Rectal smooth muscle tissue (tissue), 1 donor: ENCODE measurements around the gene CS.
A peak's percentile ranks its signal among the peaks of the same experiment; 100 is the strongest.
"Not testable (repeated sequence)": the region's sequence is repeated elsewhere in the genome, so short reads cannot be mapped to it uniquely, and the experiment has no call there.

Experiments used
- H3K27ac ChIP-seq: one replicate; pipeline ENCODE4 v1.7.0; 2013; ENCODE audit warnings: low read depth, low read length, inconsistent platforms
- H3K27me3 ChIP-seq: one replicate; pipeline ENCODE4 v1.7.0; 2013; ENCODE audit warnings: low read length; ENCODE audit not compliant: control insufficient read depth, insufficient read depth
- H3K36me3 ChIP-seq: one replicate; pipeline ENCODE4 v1.7.0; 2013; ENCODE audit warnings: low read length; ENCODE audit not compliant: control insufficient read depth, insufficient read depth
- H3K4me1 ChIP-seq: one replicate; pipeline ENCODE4 v1.7.0; 2013; ENCODE audit warnings: low read length; ENCODE audit not compliant: control insufficient read depth, insufficient read depth
- H3K4me3 ChIP-seq: one replicate; pipeline ENCODE4 v1.7.0; 2013; ENCODE audit warnings: low read length
- H3K9ac ChIP-seq: one replicate; pipeline ENCODE4 v1.7.0; 2013; ENCODE audit warnings: low read length

The CS gene

GRCh38 chr12:56262955-56263354 lies 37.2 kb downstream of the CS start:
- H3K4me3 ChIP-seq, H3K36me3 ChIP-seq, H3K9ac ChIP-seq, H3K27me3 ChIP-seq, H3K27ac ChIP-seq: not testable (repeated sequence)
- peaks cover 12% of the 10 kb centered on the region for H3K4me1 ChIP-seq

- Histone ChIP-seq H3K9ac (no peak overlapping the region), H3K27ac (no peak overlapping the region), H3K36me3 (no peaks in the 10 kb centered on the region), H3K4me3 (no peak overlapping the region), H3K4me1 (peaks cover 15% of the 10 kb centered on the region), H3K27me3 (no peaks in the 10 kb centered on the region)
Observed at GRCh38 chr12:56261503-56262232, 38.5 kb downstream of the CS start.

- H3K27ac ChIP-seq = no peak overlapping the region
- no peak overlapping the region for H3K9ac ChIP-seq
- no peaks in the 10 kb centered on the region for H3K27me3 ChIP-seq
Observed at GRCh38 chr12:56260921-56261320, 39.2 kb downstream of the CS start.

GRCh38 chr12:56260380-56260779 lies 39.8 kb downstream of the CS start:
- no peaks in the 10 kb centered on the region for H3K27me3 ChIP-seq
- H3K4me1 ChIP-seq = peaks cover 14% of the 10 kb centered on the region
- H3K27ac ChIP-seq = no peak overlapping the region
- no peaks in the 10 kb centered on the region for H3K36me3 ChIP-seq
- H3K4me3 ChIP-seq = no peak overlapping the region
- H3K9ac ChIP-seq = no peak overlapping the region

More at GRCh38 chr12:56260921-56261320, 39.2 kb downstream of the CS start:
- H3K4me3 ChIP-seq = no peak overlapping the region
- peaks cover 14% of the 10 kb centered on the region for H3K4me1 ChIP-seq
- H3K36me3 ChIP-seq = no peaks in the 10 kb centered on the region

DNA sequence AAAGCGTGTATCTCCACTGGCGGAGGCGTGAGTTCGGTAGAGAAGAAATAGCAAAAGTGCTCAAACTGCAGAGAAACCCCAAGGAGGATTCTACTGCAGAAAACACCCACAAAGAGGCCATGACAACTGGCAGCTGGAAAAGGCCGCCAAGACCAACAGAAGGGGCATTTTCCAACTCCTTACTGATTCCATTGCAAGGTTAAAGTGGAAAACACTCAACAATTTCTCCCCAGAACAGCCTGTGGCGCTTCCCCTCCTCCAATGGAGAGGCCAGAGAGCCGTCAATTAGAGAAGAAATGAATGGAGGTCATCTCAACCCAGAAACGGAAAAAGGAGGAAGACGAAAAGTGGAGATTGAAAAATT lies 41.3 kb downstream of the CS start:
- peak overlapping the region; percentile 82 for H3K4me3 ChIP-seq
- peaks cover 14% of the 10 kb centered on the region for H3K4me1 ChIP-seq
- no peaks in the 10 kb centered on the region for H3K27me3 ChIP-seq
- peak overlapping the region; percentile 46 for H3K9ac ChIP-seq
- H3K36me3 ChIP-seq = peaks cover 11% of the 10 kb centered on the region
- peak overlapping the region; percentile 92 for H3K27ac ChIP-seq

DNA sequence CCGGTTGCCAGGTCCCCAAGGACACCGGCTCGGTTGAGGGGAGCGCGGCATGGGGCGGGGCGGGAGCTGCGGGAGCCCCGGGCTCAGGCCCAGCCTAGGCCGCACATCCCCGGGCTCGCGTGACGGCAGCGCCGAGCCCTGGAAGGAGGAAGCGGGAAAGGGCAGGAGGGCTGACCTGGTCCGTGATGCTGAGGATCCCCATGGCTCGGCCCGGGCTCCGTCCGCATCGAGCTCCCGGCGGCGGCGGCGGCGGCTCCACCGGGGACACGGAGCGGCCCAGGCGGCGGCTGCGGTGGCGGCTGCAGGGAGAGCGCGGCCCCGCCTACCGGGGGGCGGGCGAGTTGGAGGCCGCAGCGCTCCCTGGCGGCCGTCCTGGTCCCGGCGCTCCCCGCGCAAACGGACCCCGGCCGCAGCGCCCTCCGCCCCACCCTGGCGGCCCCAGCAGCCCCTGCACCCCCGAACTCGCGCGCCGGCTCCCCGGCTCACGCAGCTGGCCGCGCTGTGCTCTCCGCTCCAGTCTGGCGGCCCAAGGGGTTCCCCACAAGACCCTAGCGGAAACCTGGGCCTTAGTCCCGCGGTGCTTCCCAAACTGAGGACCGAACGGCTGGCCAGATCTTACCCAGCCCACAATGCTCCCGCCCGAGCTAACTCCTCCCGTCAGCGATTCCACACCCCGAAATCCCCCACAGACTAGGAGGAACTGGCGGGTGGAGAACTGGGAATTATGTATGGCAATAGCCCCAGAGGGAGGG lies 41.9 kb downstream of the CS start, which contains the start of gene ANKRD52:
Gene ANKRD52 (minus strand): TSS at position 317 of the 752 bp plus-strand sequence. CDS start 115 bp downstream, at position 202.
- Histone ChIP-seq H3K9ac (peak within 1 kb of the TSS; percentile 46), H3K27me3 (no peaks in the 10 kb centered on the region), H3K4me1 (peaks cover 14% of the 10 kb centered on the region), H3K27ac (peak within 1 kb of the TSS; percentile 92), H3K4me3 (peak within 1 kb of the TSS; percentile 82), H3K36me3 (peaks cover 17% of the 10 kb centered on the region)

- peak overlapping the region; percentile 83 for H3K27ac ChIP-seq
- H3K4me1 ChIP-seq = peaks cover 14% of the 10 kb centered on the region
- H3K4me3 ChIP-seq = peak overlapping the region; percentile 61
- peak overlapping the region; percentile 32 for H3K9ac ChIP-seq
- H3K27me3 ChIP-seq = no peaks in the 10 kb centered on the region
- peaks cover 23% of the 10 kb centered on the region for H3K36me3 ChIP-seq
Observed at GRCh38 chr12:56257491-56258067, 42.6 kb downstream of the CS start.

DNA sequence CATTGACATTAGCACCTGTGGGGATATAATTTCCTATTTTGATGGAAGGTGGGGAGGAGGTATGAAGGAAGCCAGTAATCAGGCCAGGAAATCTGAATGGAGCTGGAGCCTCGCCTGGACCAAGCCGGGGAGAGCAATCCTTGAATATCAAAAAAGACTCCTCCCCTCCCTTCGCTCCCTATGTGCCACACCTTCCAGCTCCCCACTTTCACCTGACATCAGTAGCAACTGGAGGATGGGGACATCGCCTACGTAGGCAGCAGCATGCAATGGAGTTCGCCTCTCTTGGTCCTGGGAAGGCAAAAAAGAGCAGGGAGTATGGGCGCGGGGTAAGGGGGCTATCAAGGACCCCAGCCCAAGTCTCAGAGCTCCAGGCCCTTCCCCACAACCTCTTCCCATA lies 43.1 kb downstream of the CS start:
- no peaks in the 10 kb centered on the region for H3K27me3 ChIP-seq
- H3K9ac ChIP-seq = peak overlapping the region; percentile 26
- H3K4me1 ChIP-seq = peaks cover 14% of the 10 kb centered on the region
- no peak overlapping the region for H3K27ac ChIP-seq
- H3K36me3 ChIP-seq = peaks cover 29% of the 10 kb centered on the region
- peak overlapping the region; percentile 61 for H3K4me3 ChIP-seq

GRCh38 chr12:56256326-56256960 lies 43.7 kb downstream of the CS start:
- peaks cover 34% of the 10 kb centered on the region for H3K36me3 ChIP-seq
- H3K27ac ChIP-seq = no peak overlapping the region
- no peak overlapping the region for H3K9ac ChIP-seq
- H3K4me3 ChIP-seq = peak overlapping the region; percentile 61
- peaks cover 14% of the 10 kb centered on the region for H3K4me1 ChIP-seq
- no peaks in the 10 kb centered on the region for H3K27me3 ChIP-seq

DNA sequence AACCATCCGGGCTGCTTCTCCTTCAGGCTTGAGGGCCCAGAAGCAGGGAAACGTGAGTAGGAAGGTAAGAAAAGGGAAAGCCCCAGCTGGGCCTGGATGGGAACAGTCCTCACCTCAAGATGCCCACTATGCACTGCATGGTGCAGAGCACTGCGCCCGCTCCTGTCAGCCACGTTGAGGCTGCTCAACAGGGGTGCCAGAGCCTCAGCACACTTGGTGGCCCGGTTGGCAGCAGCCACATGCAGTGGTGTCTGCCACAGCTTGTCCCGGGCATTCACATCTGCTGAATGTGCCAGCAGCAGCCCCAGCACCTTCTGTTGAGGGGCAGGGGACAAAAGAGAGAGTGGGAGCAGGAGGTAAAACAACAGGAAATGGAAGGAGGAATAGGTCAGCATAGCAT lies 44.5 kb downstream of the CS start:
- peaks cover 34% of the 10 kb centered on the region for H3K36me3 ChIP-seq
- H3K27me3 ChIP-seq = no peaks in the 10 kb centered on the region
- H3K4me3 ChIP-seq = no peak overlapping the region
- H3K9ac ChIP-seq = no peak overlapping the region
- H3K27ac ChIP-seq = no peak overlapping the region
- peaks cover 14% of the 10 kb centered on the region for H3K4me1 ChIP-seq

DNA sequence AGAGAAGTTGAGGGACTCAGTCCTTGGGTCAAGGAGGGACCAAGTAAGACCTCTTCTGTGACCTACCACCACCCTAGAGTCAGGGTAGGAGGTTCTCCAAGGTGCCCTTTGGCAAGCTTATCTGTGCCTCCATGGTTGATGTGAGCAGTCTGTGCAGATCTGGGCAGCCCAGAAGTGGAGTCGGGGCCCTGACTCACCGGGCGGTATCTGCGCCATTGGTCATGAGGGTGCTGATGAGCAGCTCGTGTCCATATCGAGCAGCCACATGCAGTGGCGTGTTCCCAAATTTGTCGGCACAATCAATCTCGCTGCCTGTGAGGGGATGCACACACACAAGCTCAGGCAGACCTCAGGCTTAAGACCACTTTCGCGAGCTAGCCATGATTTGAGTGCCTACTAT lies 47.0 kb downstream of the CS start:
- Histone ChIP-seq H3K27ac (no peak overlapping the region), H3K36me3 (peaks cover 49% of the 10 kb centered on the region), H3K4me1 (peaks cover 9% of the 10 kb centered on the region), H3K4me3 (no peak overlapping the region), H3K27me3 (no peaks in the 10 kb centered on the region), H3K9ac (no peak overlapping the region)

DNA sequence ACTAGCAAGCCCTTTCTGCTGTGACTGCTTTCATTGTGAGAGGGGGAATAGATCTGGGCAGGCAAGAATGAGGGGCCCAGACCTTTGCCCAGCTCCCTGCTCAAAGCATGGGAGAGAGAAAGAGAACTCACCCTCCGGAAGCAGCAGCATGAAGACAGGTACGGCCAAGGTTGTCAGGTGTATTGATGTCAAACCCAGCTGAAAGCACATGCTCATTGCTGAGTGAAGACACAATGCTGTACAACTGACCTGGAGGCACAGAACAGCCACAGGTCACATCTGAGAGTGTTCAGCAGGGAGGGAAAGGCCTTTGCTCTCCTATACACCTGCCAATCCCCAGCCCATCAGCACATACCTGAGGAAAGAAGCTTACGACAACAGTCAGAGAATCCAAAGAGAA lies 47.5 kb downstream of the CS start:
- no peak overlapping the region for H3K9ac ChIP-seq
- no peaks in the 10 kb centered on the region for H3K27me3 ChIP-seq
- H3K4me3 ChIP-seq = no peak overlapping the region
- H3K4me1 ChIP-seq = peaks cover 9% of the 10 kb centered on the region
- peaks cover 53% of the 10 kb centered on the region for H3K36me3 ChIP-seq
- H3K27ac ChIP-seq = no peak overlapping the region
